Uterus (tissue), 4 donors: Measurements from ENCODE around the gene CMTM1. TPM values are rescaled to one million over a fixed set of nuclear protein-coding genes. Genes with fewer than 3 reads are reported as not detected.

Experiments used
- DNase-seq, 2 donors: peaks; one replicate each; pipeline ENCODE4 v3.0.0-alpha.2; 2019 to 2020
- H3K27ac ChIP-seq, 2 donors: fragments of 200-600 bp; sonication (generic); 1 replicate in 1 of 2; 2 replicates in 1 of 2; pipeline ENCODE4 v1.5.1; 2016 to 2018
- H3K27me3 ChIP-seq, 2 donors: fragments of 200-600 bp; sonication (generic); one replicate each; pipeline ENCODE4 v1.5.1; 2018 to 2019; ENCODE audit warnings: control low read depth in 1 of 2
- H3K36me3 ChIP-seq, 2 donors: fragments of 200-600 bp; sonication (generic); one replicate each; pipeline ENCODE4 v1.5.1; 2019; ENCODE audit warnings: control low read depth in 1 of 2
- H3K4me1 ChIP-seq, 2 donors: fragments of 200-600 bp; sonication (generic); one replicate each; pipeline ENCODE4 v1.5.1; 2018 to 2019; ENCODE audit warnings: control low read depth in 1 of 2
- H3K4me3 ChIP-seq, 2 donors: fragments of 200-600 bp; sonication (generic); 1 replicate in 1 of 2; 2 replicates in 1 of 2; pipeline ENCODE4 v1.5.1; 2018 to 2019; ENCODE audit warnings: mild to moderate bottlenecking in 1 of 2
- H3K9me3 ChIP-seq, 2 donors: fragments of 200-600 bp; sonication (generic); one replicate each; pipeline ENCODE4 v1.5.1; 2019; ENCODE audit warnings: control low read depth in 1 of 2
- POLR2A ChIP-seq, 2 donors: fragments of 450-650 bp; IDR thresholded peaks; one replicate each; pipeline ENCODE4 v1.6.1; 2016; ENCODE audit warnings: antibody characterized with exemption in 2 of 2, mild to moderate bottlenecking in 1 of 2, moderate library complexity in 1 of 2
- intact Hi-C: fragments of 100-400 bp; cut with DNase I; formaldehyde crosslinking; loops from one replicate; pipeline ENCODE4 v1.15.1; 2023; ENCODE audit warnings: low total_unique reads
- total RNA-seq, 4 donors: library from RNA; depleted of rRNA in 3 of 4; stranded (reverse); fragments of >200 nt in 3 of 4; gene quantifications; one replicate each; pipeline versions ENCODE4 v1.1.0 to v1.2.4, GENCODE V29; 2014 to 2023
- TF ChIP-seq, protein P1 (sequence below), 4 experiments: fragments of 200-600 bp in 2 of 4; fragments of 450-650 bp in 2 of 4; sonication (generic) in 2 of 4; IDR thresholded peaks; one replicate each; pipeline ENCODE4 v1.5.1; 2016 to 2019; ENCODE audit warnings: antibody characterized with exemption in 4 of 4, mild to moderate bottlenecking in 2 of 4, moderate library complexity in 1 of 4
- donor health status: DM: yes; HTN: yes; CAD: no.

CMTM1 gene
- total RNA-seq, 4 donors from 2014 or later, result 5.0 to 5.3 TPM; not detected in 2

DNA sequence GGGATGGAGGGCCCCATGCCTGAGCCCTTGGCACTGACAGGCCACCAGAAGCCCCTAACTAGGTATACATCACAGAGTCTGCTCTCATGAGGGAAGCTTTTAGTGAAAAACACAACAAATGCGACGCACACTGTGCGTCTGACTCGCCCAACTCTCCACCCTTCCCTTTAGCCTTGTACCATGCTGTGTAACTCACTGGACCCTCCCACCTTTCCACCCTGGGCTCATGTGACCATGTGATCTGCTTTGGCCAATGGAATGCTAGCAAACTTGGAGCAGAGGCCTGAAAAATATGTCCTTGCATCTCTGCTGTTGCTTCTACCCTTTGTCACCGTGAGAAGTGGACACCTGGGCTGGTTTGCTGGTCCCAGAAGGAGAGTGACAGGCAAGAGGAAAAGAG is 37.9 kb upstream of the CMTM1 start:
- H3K9me3 ChIP-seq, result no peaks in the 10 kb centered on the region
- no peak overlapping the region for H3K4me3 ChIP-seq
- no peaks in the 10 kb centered on the region for H3K27me3 ChIP-seq
- intact Hi-C loops, result no loop called here
- TF ChIP-seq POLR2A (IDR thresholded peaks at IDR 0.05), result no peak
- TF ChIP-seq, protein P1, sequence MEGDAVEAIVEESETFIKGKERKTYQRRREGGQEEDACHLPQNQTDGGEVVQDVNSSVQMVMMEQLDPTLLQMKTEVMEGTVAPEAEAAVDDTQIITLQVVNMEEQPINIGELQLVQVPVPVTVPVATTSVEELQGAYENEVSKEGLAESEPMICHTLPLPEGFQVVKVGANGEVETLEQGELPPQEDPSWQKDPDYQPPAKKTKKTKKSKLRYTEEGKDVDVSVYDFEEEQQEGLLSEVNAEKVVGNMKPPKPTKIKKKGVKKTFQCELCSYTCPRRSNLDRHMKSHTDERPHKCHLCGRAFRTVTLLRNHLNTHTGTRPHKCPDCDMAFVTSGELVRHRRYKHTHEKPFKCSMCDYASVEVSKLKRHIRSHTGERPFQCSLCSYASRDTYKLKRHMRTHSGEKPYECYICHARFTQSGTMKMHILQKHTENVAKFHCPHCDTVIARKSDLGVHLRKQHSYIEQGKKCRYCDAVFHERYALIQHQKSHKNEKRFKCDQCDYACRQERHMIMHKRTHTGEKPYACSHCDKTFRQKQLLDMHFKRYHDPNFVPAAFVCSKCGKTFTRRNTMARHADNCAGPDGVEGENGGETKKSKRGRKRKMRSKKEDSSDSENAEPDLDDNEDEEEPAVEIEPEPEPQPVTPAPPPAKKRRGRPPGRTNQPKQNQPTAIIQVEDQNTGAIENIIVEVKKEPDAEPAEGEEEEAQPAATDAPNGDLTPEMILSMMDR (IDR thresholded peaks at IDR 0.05), result no peak
- DNase-seq, result no peak
- no peaks in the 10 kb centered on the region for H3K4me1 ChIP-seq
- no peak overlapping the region for H3K27ac ChIP-seq
- no peaks in the 10 kb centered on the region for H3K36me3 ChIP-seq

DNA sequence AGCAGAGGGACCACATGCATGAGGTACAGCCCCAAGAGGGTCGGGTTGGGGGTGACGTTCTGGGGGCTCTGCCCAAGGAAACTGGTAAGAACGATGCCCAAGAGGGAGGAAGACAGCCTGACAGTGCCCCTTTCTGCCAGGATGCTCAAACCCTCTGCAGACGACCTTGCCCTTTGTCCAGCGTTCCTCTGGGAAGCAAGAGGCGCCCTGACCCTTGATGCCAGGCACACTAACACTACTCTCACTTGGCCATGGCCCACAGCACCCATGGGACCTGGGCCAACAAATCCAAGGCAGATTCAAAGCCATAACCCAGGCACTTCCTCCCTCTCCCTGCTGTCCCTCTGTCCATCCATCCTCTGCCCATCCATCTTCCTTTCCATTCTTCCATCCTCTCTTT is 36.8 kb upstream of the CMTM1 start:
- intact Hi-C loops, result no loop called here
- Histone ChIP-seq H3K9me3 (no peaks in the 10 kb centered on the region), H3K36me3 (no peaks in the 10 kb centered on the region), H3K27me3 (no peaks in the 10 kb centered on the region), H3K4me3 (no peak overlapping the region), H3K4me1 (no peaks in the 10 kb centered on the region), H3K27ac (no peak overlapping the region)
- DNase-seq, result no peak
- TF ChIP-seq, protein P1 (IDR thresholded peaks at IDR 0.05), result no peak
- TF ChIP-seq POLR2A (IDR thresholded peaks at IDR 0.05), result no peak

DNA sequence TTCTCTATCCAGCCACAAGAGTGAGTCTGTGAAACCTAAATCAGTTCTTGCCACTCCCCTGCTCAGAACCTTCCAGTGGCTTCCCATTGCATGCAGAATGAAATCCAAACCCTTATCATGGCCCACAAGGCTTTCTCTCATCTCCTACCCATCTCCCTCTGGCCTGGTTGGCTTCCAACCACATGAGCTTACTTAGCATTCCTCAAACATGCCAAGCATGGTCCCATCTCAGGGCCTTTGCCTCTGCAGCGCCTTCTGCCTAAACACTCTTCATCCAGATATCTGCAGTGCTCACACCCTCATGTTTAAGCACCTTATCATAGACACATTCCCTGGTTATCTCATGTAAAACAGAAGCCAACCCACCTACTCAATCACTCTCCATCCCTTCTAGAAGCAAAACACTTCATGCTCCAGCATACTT is 31.9 kb upstream of the CMTM1 start:
- no peaks in the 10 kb centered on the region for H3K36me3 ChIP-seq
- TF ChIP-seq POLR2A (IDR thresholded peaks at IDR 0.05), result no peak
- TF ChIP-seq, protein P1 (IDR thresholded peaks at IDR 0.05), result no peak
- no peak for DNase-seq
- intact Hi-C loops, result no loop called here
- H3K27me3 ChIP-seq, result no peaks in the 10 kb centered on the region
- no peak overlapping the region for H3K4me3 ChIP-seq
- H3K9me3 ChIP-seq, result no peaks in the 10 kb centered on the region
- no peaks in the 10 kb centered on the region for H3K4me1 ChIP-seq
- no peak overlapping the region for H3K27ac ChIP-seq

DNA sequence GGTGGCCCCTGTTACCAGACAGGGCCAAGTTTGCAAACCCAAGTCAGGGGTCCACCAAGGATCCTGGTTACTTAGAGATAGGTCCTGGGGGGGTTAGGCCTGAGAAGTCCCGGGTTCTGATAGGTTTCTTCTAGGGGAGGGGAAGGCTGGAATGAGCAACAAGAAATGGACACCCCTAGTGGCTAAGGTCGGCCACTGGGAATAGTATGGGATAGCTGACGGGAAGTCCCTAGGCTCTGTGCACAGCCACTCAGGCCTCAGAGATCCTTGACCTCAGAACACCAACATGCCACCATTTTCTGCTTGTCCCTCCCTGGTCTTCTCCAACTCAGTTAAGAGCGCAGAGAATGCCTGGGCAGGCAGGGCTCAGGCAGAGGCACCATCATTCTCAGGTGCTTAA is 29.7 kb upstream of the CMTM1 start:
- no peak overlapping the region for H3K4me3 ChIP-seq
- H3K4me1 ChIP-seq, result no peaks in the 10 kb centered on the region
- no peaks in the 10 kb centered on the region for H3K9me3 ChIP-seq
- no peaks in the 10 kb centered on the region for H3K36me3 ChIP-seq
- intact Hi-C loops, result no loop called here
- no peak for TF ChIP-seq POLR2A (IDR thresholded peaks at IDR 0.05)
- TF ChIP-seq, protein P1 (IDR thresholded peaks at IDR 0.05), result no peak
- H3K27me3 ChIP-seq, result no peaks in the 10 kb centered on the region
- H3K27ac ChIP-seq, result no peak overlapping the region
- no peak for DNase-seq

DNA sequence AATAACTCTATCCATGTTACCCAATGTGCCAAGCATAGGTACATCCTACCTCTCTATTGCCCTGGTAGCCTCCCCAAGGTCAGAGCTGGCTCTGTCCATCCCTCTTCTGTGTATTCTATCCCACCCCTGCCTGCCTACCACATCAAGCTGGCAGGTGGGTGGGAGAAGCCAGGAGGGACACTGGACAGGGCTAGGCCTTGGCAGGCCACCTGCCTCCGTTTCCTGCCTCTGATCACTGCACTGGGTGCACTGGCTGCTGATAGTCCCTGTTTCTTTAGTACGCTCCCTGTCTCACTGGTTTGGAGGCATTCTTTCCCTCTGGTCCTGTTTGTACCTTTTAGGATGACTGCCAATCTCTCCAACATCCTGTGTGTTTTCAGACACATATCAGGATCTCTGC is 29.0 kb upstream of the CMTM1 start:
- Histone ChIP-seq H3K4me3 (no peak overlapping the region), H3K36me3 (no peaks in the 10 kb centered on the region), H3K27me3 (no peaks in the 10 kb centered on the region), H3K4me1 (no peaks in the 10 kb centered on the region), H3K9me3 (no peaks in the 10 kb centered on the region), H3K27ac (no peak overlapping the region)
- TF ChIP-seq POLR2A (IDR thresholded peaks at IDR 0.05), result no peak
- TF ChIP-seq, protein P1 (IDR thresholded peaks at IDR 0.05), result no peak
- DNase-seq, result no peak
- intact Hi-C loops, result no loop called here
